GM23338 (cell line): ENCODE results near the gene UBL3. TPM values are rescaled to one million over a fixed set of nuclear protein-coding genes. Genes with fewer than 3 reads are reported as not detected.

Experiments used
- ATAC-seq: fragments of 200-7000 bp; cut with Tn5 transposase; 3 replicates; pipeline ENCODE4 v1.9.1; 2020
- DNase-seq: peaks from one replicate; pipeline ENCODE4 v3.0.0-alpha.2; 2015; ENCODE audit warnings: low spot score
- H2AFZ ChIP-seq: fragments of 200-600 bp; sonication (generic); 2 replicates; pipeline ENCODE4 v1.8.0; 2016; ENCODE audit warnings: antibody characterized with exemption, mild to moderate bottlenecking, moderate library complexity
- H3F3A ChIP-seq: fragments of 200-600 bp; sonication (generic); replicated peaks from 2 replicates; pipeline ENCODE4 v1.8.0; 2017; ENCODE audit warnings: antibody characterized with exemption, mixed run types, low read depth
- H3K27ac ChIP-seq: fragments of 200-600 bp; sonication (generic); 2 replicates; pipeline ENCODE4 v1.6.1; 2016; ENCODE audit warnings: low read depth
- H3K27me3 ChIP-seq: fragments of 200-600 bp; sonication (generic); 2 replicates; pipeline ENCODE4 v1.8.0; 2016; ENCODE audit warnings: mild to moderate bottlenecking, mixed run types, moderate library complexity; ENCODE audit not compliant: insufficient read depth
- H3K36me3 ChIP-seq: fragments of 200-600 bp; sonication (generic); 2 replicates; pipeline ENCODE4 v1.8.0; 2016; ENCODE audit warnings: mild to moderate bottlenecking; ENCODE audit not compliant: insufficient read depth
- H3K4me1 ChIP-seq: fragments of 200-600 bp; sonication (generic); 2 replicates; pipeline ENCODE4 v1.8.0; 2016; ENCODE audit warnings: mild to moderate bottlenecking, moderate library complexity; ENCODE audit not compliant: insufficient read depth
- H3K4me2 ChIP-seq: fragments of 200-600 bp; sonication (generic); 2 replicates; pipeline ENCODE4 v1.7.1; 2017; ENCODE audit warnings: mixed run types
- H3K4me3 ChIP-seq: fragments of 200-600 bp; sonication (generic); 2 replicates; pipeline ENCODE4 v1.6.1; 2016; ENCODE audit warnings: mixed run types
- H3K79me2 ChIP-seq: fragments of 200-600 bp; sonication (generic); replicated peaks from 2 replicates; pipeline ENCODE4 v1.8.0; 2017; ENCODE audit warnings: mild to moderate bottlenecking; ENCODE audit not compliant: insufficient read depth
- H3K9me2 ChIP-seq: fragments of 200-600 bp; sonication (generic); 2 replicates; pipeline ENCODE4 v1.8.0; 2017; ENCODE audit not compliant: insufficient read depth
- H4K20me1 ChIP-seq: fragments of 200-600 bp; sonication (generic); replicated peaks from 2 replicates; pipeline ENCODE4 v1.8.0; 2017; ENCODE audit warnings: mild to moderate bottlenecking; ENCODE audit not compliant: insufficient read depth
- H3K27ac Mint-ChIP-seq: 2 replicates; pipeline ENCODE4 v1.8.0; 2020; ENCODE audit warnings: inconsistent platforms, mild to moderate bottlenecking, moderate library complexity, mixed read lengths
- H3K27me3 Mint-ChIP-seq: 3 replicates; pipeline ENCODE4 v1.8.0; 2022; ENCODE audit warnings: low read depth, mild to moderate bottlenecking, moderate library complexity, mixed read lengths, inconsistent platforms; ENCODE audit not compliant: insufficient read depth, poor library complexity
- H3K36me3 Mint-ChIP-seq: 3 replicates; pipeline ENCODE4 v1.8.0; 2021; ENCODE audit warnings: low read depth, mild to moderate bottlenecking, inconsistent platforms, moderate library complexity, mixed read lengths
- H3K4me1 Mint-ChIP-seq: 3 replicates; pipeline ENCODE4 v1.8.0; 2020; ENCODE audit warnings: mild to moderate bottlenecking, inconsistent platforms, mixed read lengths
- H3K4me3 Mint-ChIP-seq: 3 replicates; pipeline ENCODE4 v1.8.0; 2021; ENCODE audit warnings: moderate library complexity, mild to moderate bottlenecking, inconsistent platforms, mixed read lengths
- H3K9me3 Mint-ChIP-seq: 3 replicates; pipeline ENCODE4 v1.8.0; 2020; ENCODE audit warnings: moderate library complexity, mild to moderate bottlenecking, inconsistent platforms, mixed read lengths
- CREB1 ChIP-seq: fragments of 250-450 bp; sonication (Bioruptor Pico); IDR thresholded peaks from 2 replicates; pipeline ENCODE4 v1.5.0; 2020; ENCODE audit warnings: low read depth, mild to moderate bottlenecking, moderate library complexity
- CTCF ChIP-seq, 2 experiments: fragments of 200-600 bp in 1 of 2; sonication (generic) in 1 of 2; conservative IDR thresholded peaks; 2 replicates each; pipeline versions ENCODE4 v1.5.1 to v1.6.1; 2016 to 2017; ENCODE audit warnings: antibody characterized with exemption in 2 of 2, low read depth in 2 of 2, mild to moderate bottlenecking in 2 of 2, moderate library complexity in 1 of 2
- ETS1 ChIP-seq: IDR thresholded peaks from 2 replicates; pipeline ENCODE4 v1.6.1; 2016; ENCODE audit warnings: antibody characterized with exemption
- EZH2 ChIP-seq: fragments of 200-600 bp; sonication (generic); IDR thresholded peaks from one replicate; pipeline ENCODE4 v1.8.0; 2017; ENCODE audit warnings: antibody characterized with exemption, mild to moderate bottlenecking, low read depth; ENCODE audit not compliant: unreplicated experiment
- EZH2phosphoT487 ChIP-seq: fragments of 200-600 bp; sonication (generic); IDR thresholded peaks from one replicate; pipeline ENCODE4 v1.8.1; 2018; ENCODE audit warnings: antibody characterized with exemption; ENCODE audit not compliant: unreplicated experiment
- JUNB ChIP-seq: IDR thresholded peaks from one replicate; pipeline ENCODE4 v1.6.1; 2016; ENCODE audit warnings: antibody characterized with exemption; ENCODE audit not compliant: unreplicated experiment
- NANOG ChIP-seq: IDR thresholded peaks from 2 replicates; pipeline ENCODE4 v1.6.1; 2016; ENCODE audit warnings: antibody characterized with exemption, borderline replicate concordance
- POLR2AphosphoS5 ChIP-seq: IDR thresholded peaks from 2 replicates; pipeline ENCODE4 v1.6.1; 2016; ENCODE audit warnings: antibody characterized with exemption, low read depth
- REST ChIP-seq: IDR thresholded peaks from one replicate; pipeline ENCODE4 v1.6.1; 2018; ENCODE audit warnings: antibody characterized with exemption; ENCODE audit not compliant: unreplicated experiment
- STAT1 ChIP-seq: IDR thresholded peaks from one replicate; pipeline ENCODE4 v1.6.1; 2016; ENCODE audit warnings: antibody characterized with exemption; ENCODE audit not compliant: unreplicated experiment
- ZNF114 ChIP-seq: fragments of 250-450 bp; sonication (Bioruptor Pico); IDR thresholded peaks from 2 replicates; pipeline ENCODE4 v1.5.0; 2020; ENCODE audit warnings: mild to moderate bottlenecking, moderate library complexity
- ZNF331 ChIP-seq: fragments of 250-450 bp; sonication (Bioruptor Pico); IDR thresholded peaks from 2 replicates; pipeline ENCODE4 v1.5.0; 2020; ENCODE audit warnings: low read depth, mild to moderate bottlenecking, moderate library complexity
- ZNF462 ChIP-seq: fragments of 250-450 bp; sonication (Bioruptor Pico); IDR thresholded peaks from 2 replicates; pipeline ENCODE4 v1.5.0; 2020; ENCODE audit warnings: mild to moderate bottlenecking, moderate library complexity
- polyA plus RNA-seq: library from polyadenylated mRNA; unstranded; fragments of >200 nt; fragmentation: Nextera tagmentation; extraction: Ambion mirVana; gene quantifications from 2 replicates; pipeline ENCODE4 v1.2.1, GENCODE V29; 2016
- total RNA-seq: library from RNA; depleted of rRNA; stranded (reverse); fragments of >200 nt; shearing (Covaris generic); gene quantifications from 2 replicates; pipeline ENCODE4 v1.2.3, GENCODE V29; 2014

UBL3 gene
- total and polyA plus RNA-seq, 2 experiments from 2014 or later: 9.7 to 21.1 TPM

GRCh38 chr13:29760544-29760943 lies 89.9 kb downstream of the UBL3 start:
- Histone ChIP-seq H3K4me2 (no peak overlapping the region), H3K4me3 (no peak overlapping the region), H3K27me3 (no peaks in the 10 kb centered on the region), H4K20me1 (no peaks in the 10 kb centered on the region), H3K79me2 (no peaks in the 10 kb centered on the region), H3K9me2 (no peaks in the 10 kb centered on the region), H3F3A (no peaks in the 10 kb centered on the region), H3K27ac (no peak overlapping the region), H3K4me1 (no peaks in the 10 kb centered on the region), H2AFZ (no peak overlapping the region), H3K36me3 (no peaks in the 10 kb centered on the region)
- no peaks in the 10 kb centered on the region; the same call in 2 of the 3 replicates for H3K4me1 Mint-ChIP-seq
- no peak overlapping the region for H3K27ac Mint-ChIP-seq
- TF ChIP-seq CTCF (conservative IDR thresholded peaks at IDR 0.05; ENCODE audit: low read depth in 2 of 2) (no peak), ZNF462 (no peak), JUNB (no peak), ETS1 (no peak), NANOG (no peak), ZNF114 (no peak), STAT1 (no peak), ZNF331 (CRISPR knock-in tag) (no peak), POLR2AphosphoS5 (no peak), REST (no peak), EZH2 (no peak), CREB1 (CRISPR knock-in tag) (no peak), EZH2phosphoT487 (no peak)
- no peak overlapping the region for H3K4me3 Mint-ChIP-seq
- peaks cover 6% of the 10 kb centered on the region; the same call in 2 of the 3 replicates for H3K9me3 Mint-ChIP-seq
- H3K27me3 Mint-ChIP-seq: no peaks in the 10 kb centered on the region
- no peaks in the 10 kb centered on the region for H3K36me3 Mint-ChIP-seq
- ATAC-seq (no peak), DNase-seq (no peak)
